UCSD-AML1 (cell line): ENCODE data around the gene IQCN.
"Not testable (repeated sequence)": the region's sequence is repeated elsewhere in the genome, so short reads cannot be mapped to it uniquely, and the experiment has no call there.

Source experiments
- DNase-seq: peaks from one replicate; lab custom pipeline; 2025; ENCODE audit not compliant: unreplicated experiment; lab: John Stamatoyannopoulos, UW

IQCN gene

DNA sequence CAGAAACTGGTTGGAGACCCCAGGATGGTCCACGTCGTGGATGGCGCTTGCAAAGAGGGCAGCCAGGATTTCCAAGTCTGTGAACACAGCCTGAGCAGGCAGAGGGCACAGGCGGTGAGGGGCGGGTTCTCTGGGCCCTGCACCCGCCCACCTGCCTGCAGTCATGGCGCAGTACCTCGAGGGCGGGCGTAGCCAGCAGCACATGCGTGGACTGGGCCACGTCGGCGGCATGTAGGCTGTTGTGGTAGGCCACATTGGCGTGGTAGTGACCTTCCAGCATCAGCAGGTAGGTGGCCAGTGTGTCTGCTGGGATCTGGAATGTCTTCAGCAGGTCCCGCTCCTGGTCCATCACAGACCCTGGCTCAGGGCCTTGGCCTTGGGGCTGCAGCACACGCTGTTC, 56.1 kb downstream of the IQCN start:
- DNase-seq, result no peak

DNA sequence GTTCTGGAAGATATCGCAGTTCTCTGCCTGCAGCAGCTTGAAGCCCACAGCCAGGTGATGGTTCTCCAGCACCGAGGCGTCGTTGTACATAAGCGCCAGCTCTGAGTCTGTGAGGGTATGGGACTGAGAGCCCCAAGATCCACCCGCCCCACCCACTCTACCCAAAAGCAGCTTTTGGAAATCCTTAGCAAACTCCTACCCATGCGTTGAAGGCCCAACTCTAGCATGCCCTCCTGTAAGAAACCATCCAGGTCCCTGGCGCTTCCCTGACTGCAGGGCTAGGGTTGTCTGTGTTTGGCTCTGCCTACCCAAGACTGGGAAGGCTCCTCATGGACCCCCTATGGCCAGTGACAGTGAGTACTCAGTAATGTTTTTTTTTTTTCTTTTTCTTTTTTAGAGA, 57.5 kb downstream of the IQCN start:
- DNase-seq, result no peak

DNA sequence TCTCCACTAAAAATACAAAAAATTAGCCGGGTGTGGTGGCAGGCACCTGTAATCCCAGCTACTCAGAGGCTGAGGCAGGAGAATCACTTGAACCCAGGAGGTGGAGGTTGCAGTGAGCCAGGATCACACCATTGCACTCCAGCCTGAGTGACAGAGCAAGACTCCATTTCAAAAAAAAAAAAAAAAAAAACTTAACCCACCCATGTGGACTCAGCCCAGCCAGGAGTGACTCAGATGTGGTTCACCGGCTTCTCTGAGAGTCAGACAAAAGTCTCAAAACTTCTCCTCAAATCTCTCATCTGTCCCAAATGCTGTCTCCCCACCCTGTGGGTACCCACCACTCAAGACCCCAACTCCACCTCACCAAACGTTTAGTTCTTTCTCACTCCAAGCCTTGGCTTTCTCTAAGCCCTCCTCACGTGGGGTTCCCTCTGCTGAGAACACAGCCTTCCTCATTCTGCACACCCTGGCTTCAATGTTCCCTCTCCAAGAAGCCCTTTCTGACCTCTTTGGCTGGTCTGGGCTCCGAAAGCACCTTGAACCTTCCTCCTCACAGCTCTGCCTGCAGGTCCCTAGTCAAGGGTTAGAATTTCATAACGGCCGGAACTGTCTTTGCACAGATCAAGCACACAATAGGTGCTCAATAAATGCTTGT, 59.3 kb downstream of the IQCN start:
- no peak for DNase-seq

DNA sequence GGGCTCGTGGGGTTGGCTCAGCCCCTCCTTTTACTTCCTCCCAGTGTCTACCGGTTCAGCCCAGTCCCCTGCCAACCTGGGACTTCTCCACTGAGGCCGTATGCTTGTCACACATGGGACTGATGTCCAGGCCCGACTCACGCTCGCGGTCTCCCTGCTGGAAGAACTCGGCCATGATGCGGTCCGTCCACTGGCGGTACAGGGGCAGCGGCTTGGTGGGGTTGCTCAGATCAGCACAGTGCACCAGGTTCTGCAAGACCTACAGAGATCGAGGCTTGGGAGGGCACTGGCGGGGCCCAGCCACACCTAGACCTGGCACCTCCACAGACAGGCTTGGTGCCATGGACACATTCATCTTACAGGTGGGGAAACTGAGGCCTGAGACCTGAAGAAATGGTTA, 62.6 kb downstream of the IQCN start:
- no peak for DNase-seq

DNA sequence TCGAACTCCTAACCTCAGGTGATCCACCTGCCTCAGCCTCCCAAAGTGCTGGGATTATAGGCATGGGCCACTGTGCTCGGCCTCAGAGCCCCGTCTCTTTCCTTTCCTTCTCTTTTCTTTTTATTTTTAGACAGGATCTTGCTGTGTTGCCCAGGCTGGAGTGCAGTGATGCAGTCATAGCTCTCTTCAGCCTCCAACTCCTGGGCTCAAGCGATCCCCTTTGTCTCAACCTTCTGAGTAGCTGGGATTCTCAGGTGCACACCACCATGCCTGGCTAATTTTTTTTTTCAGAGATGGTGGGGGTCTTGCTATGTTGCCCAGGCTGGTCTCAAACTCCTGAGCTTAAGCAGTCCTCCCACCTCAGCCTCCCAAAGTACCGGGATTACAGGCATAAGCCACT, 64.3 kb downstream of the IQCN start:
- DNase-seq, result not testable (repeated sequence)

DNA sequence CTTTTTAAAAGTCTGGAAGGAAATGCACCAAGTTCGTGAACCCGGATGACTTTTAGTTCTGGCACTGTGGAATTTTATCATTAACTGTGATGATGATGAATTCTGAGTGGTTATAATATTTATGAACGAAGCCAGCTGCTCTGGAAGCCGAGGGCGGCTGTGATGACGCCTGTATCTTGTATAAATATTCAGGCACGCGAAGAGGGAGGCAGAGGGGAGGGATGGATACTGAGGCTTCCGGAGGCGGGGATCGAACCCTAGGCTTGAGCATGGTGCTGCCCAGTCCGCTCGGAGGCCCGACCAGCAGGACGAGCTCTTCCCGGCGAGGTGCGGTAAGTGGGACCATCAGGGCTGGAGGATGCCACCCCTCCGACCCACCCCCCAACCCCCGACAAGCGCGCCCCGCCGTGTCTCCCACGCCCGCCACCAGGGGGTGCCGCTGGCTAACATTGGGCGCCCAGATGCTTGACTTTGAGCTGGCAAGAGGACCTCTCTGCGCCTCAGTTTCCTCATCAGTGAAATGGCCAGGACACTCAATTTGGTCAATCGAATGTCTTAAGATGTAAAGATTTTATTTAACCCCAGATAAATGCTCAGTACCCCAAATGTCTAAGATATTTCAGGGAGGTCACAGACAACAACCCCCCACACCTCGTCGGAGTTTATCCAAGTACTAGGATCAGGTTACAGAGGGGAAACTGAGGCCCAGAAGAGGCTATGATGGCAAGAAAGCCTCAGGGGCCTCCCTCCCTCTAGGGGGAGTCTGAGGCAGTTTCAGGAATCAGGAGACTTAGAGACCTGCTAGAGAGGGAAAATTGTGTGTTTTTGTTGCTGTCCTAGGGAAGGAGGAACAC, 65.9 kb downstream of the IQCN start:
- DNase-seq, result peak; percentile 47
